Endothelial cell of umbilical vein (primary cell): ENCODE measurements around the gene LCA5L. TPM values are rescaled to one million over a fixed set of nuclear protein-coding genes. Genes with fewer than 3 reads are reported as not detected.

Experiments used
- BruUV-seq: library from RNA; stranded (reverse); fragments of 400-500 nt; replicated peaks from 2 replicates; lab custom pipeline; 2021; lab: Mats Ljungman, UMichigan
- CTCF ChIA-PET: fragments of 300-600, 350-600 bp; sonication (Branson Sonifier 250); formaldehyde crosslinking; loops from one replicate; lab custom pipeline; 2021; ENCODE audit warnings: antibody characterized with exemption, inconsistent platforms; lab: Charles Lee
- POLR2A ChIA-PET: fragments of 300-600, 350-600 bp; sonication (Branson Sonifier 250); formaldehyde crosslinking; loops from one replicate; lab custom pipeline; 2021; ENCODE audit warnings: antibody characterized with exemption, inconsistent platforms; lab: Charles Lee
- DNase-seq: peaks from one replicate; pipeline ENCODE4 v3.0.0-alpha.2; 2011; ENCODE audit warnings: low read depth, low spot score
- FAIRE-seq: peaks from 2 replicates; lab custom pipeline; 2011; peaks lifted over from hg19 to GRCh38; lab: Jason Lieb, UNC
- H2AFZ ChIP-seq: 2 replicates; pipeline ENCODE4 v1.6.0; 2012; ENCODE audit warnings: low read depth, low read length, control low read depth, inconsistent platforms
- H3K27ac ChIP-seq: 2 replicates; pipeline ENCODE4 v1.5.1; 2011; ENCODE audit warnings: low read depth, mild to moderate bottlenecking, control low read depth, low read length, moderate library complexity; ENCODE audit not compliant: insufficient read depth
- H3K27me3 ChIP-seq, 2 experiments: 2 replicates each; pipeline versions ENCODE4 v1.6.0 to v1.6.1; 2011; ENCODE audit warnings: low read length in 2 of 2, mixed read lengths in 1 of 2; ENCODE audit not compliant: control insufficient read depth in 2 of 2, insufficient read depth in 2 of 2
- H3K36me3 ChIP-seq, 2 experiments: 2 replicates in 1 of 2; 3 replicates in 1 of 2; pipeline ENCODE4 v1.5.1; 2011; ENCODE audit warnings: low read length in 2 of 2, mild to moderate bottlenecking in 1 of 2, moderate library complexity in 1 of 2; ENCODE audit not compliant: control insufficient read depth in 2 of 2, insufficient read depth in 2 of 2; ENCODE audit errors: extremely low read depth in 1 of 2
- H3K4me1 ChIP-seq: 3 replicates; pipeline ENCODE4 v1.5.1; 2011; ENCODE audit warnings: mild to moderate bottlenecking, low read length; ENCODE audit not compliant: control insufficient read depth, insufficient read depth; ENCODE audit errors: extremely low read depth
- H3K4me2 ChIP-seq: 2 replicates; pipeline ENCODE4 v1.6.1; 2011; ENCODE audit warnings: low read length, control low read depth, mixed read lengths; ENCODE audit not compliant: insufficient read depth
- H3K4me3 ChIP-seq, 3 experiments: fragments of 200-600 bp in 1 of 3; sonication (generic), shearing (Covaris generic) in 1 of 3; replicated peaks in 1 of 3; 2 replicates each; pipeline ENCODE4 v1.5.1; 2011 to 2016; ENCODE audit warnings: control low read depth in 3 of 3, low read length in 3 of 3, mild to moderate bottlenecking in 2 of 3, inconsistent platforms in 1 of 3, low read depth in 1 of 3, moderate library complexity in 1 of 3; ENCODE audit not compliant: insufficient read depth in 1 of 3
- H3K79me2 ChIP-seq: 2 replicates; pipeline ENCODE4 v1.6.0; 2012; ENCODE audit warnings: low read length, inconsistent platforms; ENCODE audit not compliant: control insufficient read depth, insufficient read depth
- H3K9ac ChIP-seq: replicated peaks from 2 replicates; pipeline ENCODE3; 2011; ENCODE audit warnings: low read length, control low read depth; ENCODE audit not compliant: insufficient read depth; ENCODE audit errors: extremely low read depth
- H3K9me1 ChIP-seq: replicated peaks from 3 replicates; pipeline ENCODE4 v1.6.0; 2011; ENCODE audit warnings: mild to moderate bottlenecking, low read length; ENCODE audit not compliant: control insufficient read depth, insufficient read depth; ENCODE audit errors: extremely low read depth
- H3K9me3 ChIP-seq: replicated peaks from 2 replicates; pipeline ENCODE4 v1.5.1; 2012; ENCODE audit warnings: low read length, inconsistent platforms; ENCODE audit not compliant: control insufficient read depth, insufficient read depth
- H4K20me1 ChIP-seq: replicated peaks from 2 replicates; pipeline ENCODE3; 2011; ENCODE audit warnings: mild to moderate bottlenecking, low read length; ENCODE audit not compliant: control insufficient read depth, insufficient read depth; ENCODE audit errors: extremely low read depth
- CTCF ChIP-seq, 2 donors: IDR thresholded peaks; 1 replicate in 1 of 2; 2 replicates in 1 of 2; pipeline ENCODE4 v1.5.1; 2011; ENCODE audit warnings: low read length in 2 of 2, mild to moderate bottlenecking in 2 of 2, moderate library complexity in 2 of 2, control low read depth in 1 of 2, inconsistent platforms in 1 of 2, low read depth in 1 of 2; ENCODE audit not compliant: insufficient read depth in 1 of 2; ENCODE audit errors: extremely low read depth in 1 of 2
- EZH2 ChIP-seq: IDR thresholded peaks from 2 replicates; pipeline ENCODE4 v1.6.1; 2012; ENCODE audit warnings: borderline replicate concordance, low read depth, mild to moderate bottlenecking, moderate library complexity, low read length, inconsistent platforms; ENCODE audit not compliant: severe bottlenecking
- FOS ChIP-seq: IDR thresholded peaks from 2 replicates; pipeline ENCODE4 v1.6.1; 2011; ENCODE audit warnings: mild to moderate bottlenecking, low read length, moderate library complexity, borderline replicate concordance; ENCODE audit not compliant: insufficient read depth
- GATA2 ChIP-seq: IDR thresholded peaks from 2 replicates; pipeline ENCODE4 v1.7.0; 2011; ENCODE audit warnings: low read depth, mild to moderate bottlenecking, moderate library complexity, mixed read lengths, low read length; ENCODE audit not compliant: insufficient read length, insufficient read depth
- JUN ChIP-seq: IDR thresholded peaks from 2 replicates; pipeline ENCODE4 v1.6.1; 2011; ENCODE audit warnings: borderline replicate concordance, low read depth; ENCODE audit not compliant: insufficient read length, insufficient read depth
- MAX ChIP-seq: IDR thresholded peaks from 2 replicates; pipeline ENCODE4 v1.6.1; 2011; ENCODE audit not compliant: insufficient read depth, insufficient read length
- MYC ChIP-seq: IDR thresholded peaks from one replicate; pipeline ENCODE4 v1.6.1; 2011; ENCODE audit warnings: mild to moderate bottlenecking, low read depth, low read length
- POLR2A ChIP-seq: IDR thresholded peaks from 2 replicates; pipeline ENCODE4 v1.6.1; 2012; ENCODE audit warnings: low read depth, mild to moderate bottlenecking, control low read depth, low read length
- POLR2AphosphoS5 ChIP-seq: IDR thresholded peaks from 2 replicates; pipeline ENCODE4 v1.6.1; 2012; ENCODE audit warnings: low read depth, mild to moderate bottlenecking, control low read depth, low read length, moderate library complexity; ENCODE audit not compliant: insufficient read depth
- dilution Hi-C: fragments of 300-500 bp; cut with MboI; formaldehyde crosslinking; loops from one replicate; pipeline ENCODE4 v1.15.0; 2019; ENCODE audit warnings: low sequenced_read_pairs; ENCODE audit not compliant: extremely low pct_ligation_motif_present
- intact Hi-C: fragments of 100-400 bp; cut with micrococcal nuclease; formaldehyde crosslinking; loops from one replicate; pipeline ENCODE4 v1.10.0; 2022
- polyA plus RNA-seq, 4 experiments: library from polyadenylated mRNA; depleted of rRNA in 3 of 4; stranded (reverse) in 3 of 4; unstranded in 1 of 4; fragments of >200 nt; gene quantifications; 2 replicates each; pipeline versions ENCODE4 v1.2.1 to v1.2.3, GENCODE V29; 2011 to 2012; ENCODE audit warnings: missing spikeins in 1 of 4
- total RNA-seq: library from RNA; stranded (reverse); gene quantifications from 2 replicates; pipeline ENCODE4 v1.2.3, GENCODE V29; 2021

LCA5L gene
- total and polyA plus RNA-seq, 2 donors (not counting 3 experiments of a cell fraction or from before 2014, with no cell fraction given) = 0.26 to 1.0 TPM

- POLR2A ChIA-PET = no interaction called here
- peaks cover 5% of the 10 kb centered on the region for H3K4me1 ChIP-seq
- H3K27ac ChIP-seq = no peak overlapping the region
- H3K4me2 ChIP-seq = no peak overlapping the region
- H3K36me3 ChIP-seq = peaks cover 13 to 24% of the 10 kb centered on the region in 2 experiments
- dilution Hi-C loops (no loop called here), intact Hi-C loops (no loop called here)
- H3K4me3 ChIP-seq = no peak overlapping the region
- no peaks in the 10 kb centered on the region for H3K9me3 ChIP-seq
- H2AFZ ChIP-seq = no peak overlapping the region
- DNase-seq (no peak), FAIRE-seq (no peak)
- no peaks in the 10 kb centered on the region for H3K9me1 ChIP-seq
- H3K9ac ChIP-seq = no peak overlapping the region
- CTCF ChIA-PET = no interaction called here
- BruUV-seq = no TSS peak
- peaks cover 17% of the 10 kb centered on the region for H3K79me2 ChIP-seq
- H3K27me3 ChIP-seq = no peaks in the 10 kb centered on the region
- no peak for TF ChIP-seq EZH2
- TF ChIP-seq MAX = no peak
- TF ChIP-seq CTCF (IDR thresholded peaks at IDR 0.05; ENCODE audit: extremely low read depth in 1 of 2, insufficient read depth in 1 of 2, low read depth in 1 of 2, low read length in 2 of 2) = no peak
- no peak for TF ChIP-seq GATA2
- TF ChIP-seq POLR2A = no peak
- no peak for TF ChIP-seq POLR2AphosphoS5
- TF ChIP-seq MYC = no peak
- no peak for TF ChIP-seq FOS
- TF ChIP-seq JUN = no peak
- H4K20me1 ChIP-seq = no peaks in the 10 kb centered on the region
Measured at GRCh38 chr21:39392981-39393380, 52.6 kb downstream of the LCA5L start.
